ENCODE measurements around the gene GRHL3. TPM values are rescaled to one million over a fixed set of nuclear protein-coding genes. Genes with fewer than 3 reads are reported as not detected.
A peak's percentile ranks its signal among the peaks of the same experiment; 100 is the strongest.

Gene GRHL3
- total RNA-seq, 1 donor from 2014 or later: 6.9 TPM

DNA sequence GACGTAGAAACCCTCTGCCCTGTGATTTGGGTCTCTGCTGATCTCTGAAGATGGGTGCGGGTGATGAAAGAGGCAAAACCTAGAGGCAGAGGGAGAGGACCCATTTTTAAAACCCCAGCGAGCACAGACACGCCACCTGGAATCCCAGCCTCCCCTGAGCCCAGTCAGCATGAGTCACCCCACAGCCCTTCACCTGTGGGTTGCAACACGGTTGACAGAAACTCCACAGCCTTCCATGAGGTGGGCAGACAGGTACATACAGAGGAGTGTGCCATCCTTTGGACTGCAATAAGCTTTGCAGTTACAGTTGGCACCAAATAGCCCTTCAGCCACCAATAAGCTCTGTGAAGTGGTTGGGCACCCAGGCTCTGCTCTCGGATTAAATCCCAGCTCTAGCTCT lies 2.1 kb upstream of the GRHL3 start:
- H3K36me3 Mint-ChIP-seq (ENCODE audit: low read depth, unreplicated experiment): no peaks in the 10 kb centered on the region
- no peak overlapping the region for H3K27ac ChIP-seq (ENCODE audit: low read depth, low read length)
- no peak overlapping the region for H3K4me3 Mint-ChIP-seq (ENCODE audit: unreplicated experiment)
- TF ChIP-seq, protein P1, sequence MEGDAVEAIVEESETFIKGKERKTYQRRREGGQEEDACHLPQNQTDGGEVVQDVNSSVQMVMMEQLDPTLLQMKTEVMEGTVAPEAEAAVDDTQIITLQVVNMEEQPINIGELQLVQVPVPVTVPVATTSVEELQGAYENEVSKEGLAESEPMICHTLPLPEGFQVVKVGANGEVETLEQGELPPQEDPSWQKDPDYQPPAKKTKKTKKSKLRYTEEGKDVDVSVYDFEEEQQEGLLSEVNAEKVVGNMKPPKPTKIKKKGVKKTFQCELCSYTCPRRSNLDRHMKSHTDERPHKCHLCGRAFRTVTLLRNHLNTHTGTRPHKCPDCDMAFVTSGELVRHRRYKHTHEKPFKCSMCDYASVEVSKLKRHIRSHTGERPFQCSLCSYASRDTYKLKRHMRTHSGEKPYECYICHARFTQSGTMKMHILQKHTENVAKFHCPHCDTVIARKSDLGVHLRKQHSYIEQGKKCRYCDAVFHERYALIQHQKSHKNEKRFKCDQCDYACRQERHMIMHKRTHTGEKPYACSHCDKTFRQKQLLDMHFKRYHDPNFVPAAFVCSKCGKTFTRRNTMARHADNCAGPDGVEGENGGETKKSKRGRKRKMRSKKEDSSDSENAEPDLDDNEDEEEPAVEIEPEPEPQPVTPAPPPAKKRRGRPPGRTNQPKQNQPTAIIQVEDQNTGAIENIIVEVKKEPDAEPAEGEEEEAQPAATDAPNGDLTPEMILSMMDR (IDR thresholded peaks at IDR 0.05; ENCODE audit: insufficient read depth, low read depth, low read length): no peak
- no peak for TF ChIP-seq EZH2 (IDR thresholded peaks at IDR 0.05; ENCODE audit: insufficient read depth, low read length)
- H3K36me3 ChIP-seq (ENCODE audit: insufficient read depth, low read length): no peaks in the 10 kb centered on the region
- H3K79me2 ChIP-seq (ENCODE audit: insufficient read depth, low read length): no peaks in the 10 kb centered on the region
- H2AFZ ChIP-seq (ENCODE audit: low read depth, low read length): no peak overlapping the region
- no peak for DNase-seq (ENCODE audit: low read depth)
- no peaks in the 10 kb centered on the region for H4K20me1 ChIP-seq (ENCODE audit: insufficient read depth, low read length)
- no peak overlapping the region for H3K9ac ChIP-seq (ENCODE audit: low read length)
- H3K4me2 ChIP-seq (ENCODE audit: low read length): no peak overlapping the region
- peaks cover 38% of the 10 kb centered on the region for H3K27me3 ChIP-seq (ENCODE audit: insufficient read depth, low read length)
- peaks cover 1% of the 10 kb centered on the region for H3K9me3 Mint-ChIP-seq (ENCODE audit: unreplicated experiment)
- peaks cover 7% of the 10 kb centered on the region for H3K27me3 Mint-ChIP-seq (ENCODE audit: low read depth, unreplicated experiment)
- H3K27ac Mint-ChIP-seq (ENCODE audit: unreplicated experiment): no peak overlapping the region
- H3K4me3 ChIP-seq (ENCODE audit: insufficient read depth, low read depth, low read length): no peak overlapping the region
- H3K9me3 ChIP-seq (ENCODE audit: insufficient read depth, low read depth, low read length): no peaks in the 10 kb centered on the region
- H3K4me1 Mint-ChIP-seq (ENCODE audit: low read depth, unreplicated experiment): peaks cover 29% of the 10 kb centered on the region
- FAIRE-seq: no peak
- H3K4me1 ChIP-seq (ENCODE audit: insufficient read depth, low read length): peaks cover 12% of the 10 kb centered on the region

DNA sequence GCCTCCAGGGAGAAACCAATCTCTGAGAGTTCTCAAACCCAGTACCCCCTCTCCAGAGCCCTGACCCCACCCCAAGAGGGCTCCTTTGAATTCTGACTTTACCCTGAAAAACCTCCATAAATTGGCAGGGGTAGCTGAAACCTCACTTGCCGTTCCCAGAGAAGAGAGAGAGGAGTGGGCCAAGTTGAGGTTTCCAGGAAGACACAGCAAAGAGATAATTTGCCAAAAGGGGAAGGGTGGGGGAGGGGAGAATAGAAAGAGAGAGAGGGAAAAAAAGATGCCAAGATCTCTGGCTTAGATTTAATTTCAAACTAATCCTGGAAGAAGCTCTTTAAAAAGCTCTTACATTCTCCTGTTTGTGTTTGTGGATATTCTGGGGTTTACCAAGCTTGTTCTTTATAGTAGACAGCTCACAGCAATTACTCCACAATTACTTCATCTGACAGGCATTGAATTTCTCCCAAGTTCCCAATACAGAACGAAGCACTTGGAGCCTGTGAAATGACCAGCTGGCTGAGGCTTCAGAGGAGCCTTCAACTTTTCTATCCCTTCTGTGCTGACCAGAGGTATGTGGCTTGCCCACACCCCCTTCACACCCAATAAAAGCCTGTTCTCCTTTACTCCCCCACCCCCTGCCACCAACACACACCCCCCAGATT lies 1.1 kb upstream of the GRHL3 start:
- no peak overlapping the region for H3K27ac ChIP-seq (ENCODE audit: low read depth, low read length)
- H4K20me1 ChIP-seq (ENCODE audit: insufficient read depth, low read length): no peaks in the 10 kb centered on the region
- Mint-ChIP-seq H3K4me3 (ENCODE audit: unreplicated experiment) (peak overlapping the region; percentile 60), H3K4me1 (ENCODE audit: low read depth, unreplicated experiment) (peaks cover 35% of the 10 kb centered on the region), H3K9me3 (ENCODE audit: unreplicated experiment) (peaks cover 1% of the 10 kb centered on the region), H3K36me3 (ENCODE audit: low read depth, unreplicated experiment) (no peaks in the 10 kb centered on the region), H3K27me3 (ENCODE audit: low read depth, unreplicated experiment) (peaks cover 7% of the 10 kb centered on the region), H3K27ac (ENCODE audit: unreplicated experiment) (peak overlapping the region; percentile 88)
- TF ChIP-seq, protein P1 (IDR thresholded peaks at IDR 0.05; ENCODE audit: insufficient read depth, low read depth, low read length): no peak
- no peaks in the 10 kb centered on the region for H3K9me3 ChIP-seq (ENCODE audit: insufficient read depth, low read depth, low read length)
- H3K4me1 ChIP-seq (ENCODE audit: insufficient read depth, low read length): peaks cover 22% of the 10 kb centered on the region
- peaks cover 40% of the 10 kb centered on the region for H3K27me3 ChIP-seq (ENCODE audit: insufficient read depth, low read length)
- H3K79me2 ChIP-seq (ENCODE audit: insufficient read depth, low read length): no peaks in the 10 kb centered on the region
- H3K9ac ChIP-seq (ENCODE audit: low read length): no peak overlapping the region
- DNase-seq (ENCODE audit: low read depth) (peak; percentile 66), FAIRE-seq (no peak)
- no peaks in the 10 kb centered on the region for H3K36me3 ChIP-seq (ENCODE audit: insufficient read depth, low read length)
- H3K4me3 ChIP-seq (ENCODE audit: insufficient read depth, low read depth, low read length): no peak overlapping the region
- no peak overlapping the region for H3K4me2 ChIP-seq (ENCODE audit: low read length)
- H2AFZ ChIP-seq (ENCODE audit: low read depth, low read length): no peak overlapping the region

DNA sequence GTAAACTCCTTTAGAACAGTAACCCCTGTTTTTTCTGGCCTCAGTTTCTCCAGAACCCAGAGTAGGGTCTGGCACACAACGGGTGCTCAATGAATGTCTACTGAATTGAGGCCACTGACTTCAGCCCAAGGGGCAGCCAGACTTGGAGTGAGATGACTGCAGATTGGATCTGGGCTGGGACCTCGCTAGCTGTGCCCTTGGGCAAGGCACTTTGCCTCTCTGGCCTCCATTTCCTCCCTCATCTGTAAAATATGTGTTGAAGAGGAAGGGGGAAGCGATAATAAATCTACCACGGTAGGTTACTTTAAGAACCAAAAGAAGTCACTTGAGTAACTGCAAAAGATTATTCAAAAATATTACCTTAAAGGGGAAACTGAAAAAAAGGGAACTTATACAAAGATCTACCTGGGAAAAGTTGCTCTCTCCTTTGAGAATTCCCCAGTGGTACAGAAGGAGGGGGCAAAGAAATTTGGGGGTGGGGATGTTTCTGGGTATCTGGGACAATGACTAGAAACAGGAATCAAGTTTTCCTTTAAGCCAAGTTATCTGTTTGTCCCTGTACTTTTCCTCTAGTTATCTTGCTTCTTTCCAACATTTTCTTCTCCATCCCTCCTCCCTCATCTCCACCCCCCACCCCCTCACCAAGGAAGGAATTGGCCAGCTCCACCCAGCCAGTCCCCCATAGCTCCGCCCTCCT lies 394 bp upstream of the GRHL3 start:
- H3K27me3 ChIP-seq (ENCODE audit: insufficient read depth, low read length): peaks cover 46% of the 10 kb centered on the region
- no peak overlapping the region for H3K4me3 ChIP-seq (ENCODE audit: insufficient read depth, low read depth, low read length)
- no peak for DNase-seq (ENCODE audit: low read depth)
- TF ChIP-seq, protein P1 (IDR thresholded peaks at IDR 0.05; ENCODE audit: insufficient read depth, low read depth, low read length): no peak
- TF ChIP-seq EZH2 (IDR thresholded peaks at IDR 0.05; ENCODE audit: insufficient read depth, low read length): peak; percentile 21
- no peaks in the 10 kb centered on the region for H3K79me2 ChIP-seq (ENCODE audit: insufficient read depth, low read length)
- H3K9ac ChIP-seq (ENCODE audit: low read length): peak overlapping the region; percentile 13
- Mint-ChIP-seq H3K27ac (ENCODE audit: unreplicated experiment) (peak overlapping the region; percentile 88), H3K4me1 (ENCODE audit: low read depth, unreplicated experiment) (peaks cover 37% of the 10 kb centered on the region), H3K36me3 (ENCODE audit: low read depth, unreplicated experiment) (no peaks in the 10 kb centered on the region), H3K9me3 (ENCODE audit: unreplicated experiment) (peaks cover 1% of the 10 kb centered on the region), H3K4me3 (ENCODE audit: unreplicated experiment) (peak overlapping the region; percentile 81), H3K27me3 (ENCODE audit: low read depth, unreplicated experiment) (peaks cover 10% of the 10 kb centered on the region)
- no peak overlapping the region for H2AFZ ChIP-seq (ENCODE audit: low read depth, low read length)
- H3K9me3 ChIP-seq (ENCODE audit: insufficient read depth, low read depth, low read length): no peaks in the 10 kb centered on the region
- no peak overlapping the region for H3K27ac ChIP-seq (ENCODE audit: low read depth, low read length)
- FAIRE-seq: no peak
- H4K20me1 ChIP-seq (ENCODE audit: insufficient read depth, low read length): no peaks in the 10 kb centered on the region
- peak overlapping the region; percentile 76 for H3K4me2 ChIP-seq (ENCODE audit: low read length)
- peaks cover 23% of the 10 kb centered on the region for H3K4me1 ChIP-seq (ENCODE audit: insufficient read depth, low read length)
- no peaks in the 10 kb centered on the region for H3K36me3 ChIP-seq (ENCODE audit: insufficient read depth, low read length)
